Calu3 (cell line): ENCODE results near the gene PLPPR4. TPM values are rescaled to one million over a fixed set of nuclear protein-coding genes. Genes with fewer than 3 reads are reported as not detected.

Experiments used
- BruUV-seq: library from RNA; stranded (reverse); fragments of 400-500 nt; replicated peaks from 2 replicates; lab custom pipeline; 2021; lab: Mats Ljungman, UMichigan
- CTCF ChIA-PET: fragments of 300-600 bp; sonication (Branson Sonifier 250); formaldehyde crosslinking; loops from one replicate; lab custom pipeline; 2022; ENCODE audit warnings: antibody characterized with exemption; lab: Charles Lee
- DNase-seq: peaks from one replicate; pipeline ENCODE4 v3.0.0; 2022
- H3K27ac Mint-ChIP-seq: one replicate; pipeline ENCODE4 v1.8.0; 2022; ENCODE audit warnings: mixed read lengths; ENCODE audit not compliant: unreplicated experiment
- H3K27me3 Mint-ChIP-seq: one replicate; pipeline ENCODE4 v1.8.0; 2022; ENCODE audit warnings: mixed read lengths; ENCODE audit not compliant: unreplicated experiment
- H3K36me3 Mint-ChIP-seq: one replicate; pipeline ENCODE4 v1.8.0; 2022; ENCODE audit warnings: mild to moderate bottlenecking, moderate library complexity, mixed read lengths; ENCODE audit not compliant: insufficient read depth, unreplicated experiment
- H3K4me1 Mint-ChIP-seq: one replicate; pipeline ENCODE4 v1.8.0; 2022; ENCODE audit warnings: mild to moderate bottlenecking, low read depth, mixed read lengths; ENCODE audit not compliant: unreplicated experiment
- H3K4me3 Mint-ChIP-seq: one replicate; pipeline ENCODE4 v1.8.0; 2022; ENCODE audit warnings: mild to moderate bottlenecking, low read depth, moderate library complexity, mixed read lengths; ENCODE audit not compliant: unreplicated experiment
- H3K9me3 Mint-ChIP-seq: one replicate; pipeline ENCODE4 v1.8.0; 2022; ENCODE audit warnings: low read depth, mixed read lengths; ENCODE audit not compliant: unreplicated experiment
- intact Hi-C: fragments of 100-400 bp; cut with micrococcal nuclease; formaldehyde crosslinking; loops from one replicate; pipeline ENCODE4 v1.10.0; 2022; ENCODE audit not compliant: unreplicated experiment
- total RNA-seq: library from RNA; stranded (reverse); gene quantifications from 2 replicates; pipeline ENCODE4 v1.2.3, GENCODE V29; 2022
- TF ChIP-seq, protein P1 (sequence below): fragments of 200-600 bp; IDR thresholded peaks from one replicate; pipeline ENCODE4 v1.8.0; 2022; ENCODE audit warnings: antibody characterized with exemption; ENCODE audit not compliant: unreplicated experiment

PLPPR4 gene
- total RNA-seq, 1 experiment from 2014 or later: 0.12 TPM

DNA sequence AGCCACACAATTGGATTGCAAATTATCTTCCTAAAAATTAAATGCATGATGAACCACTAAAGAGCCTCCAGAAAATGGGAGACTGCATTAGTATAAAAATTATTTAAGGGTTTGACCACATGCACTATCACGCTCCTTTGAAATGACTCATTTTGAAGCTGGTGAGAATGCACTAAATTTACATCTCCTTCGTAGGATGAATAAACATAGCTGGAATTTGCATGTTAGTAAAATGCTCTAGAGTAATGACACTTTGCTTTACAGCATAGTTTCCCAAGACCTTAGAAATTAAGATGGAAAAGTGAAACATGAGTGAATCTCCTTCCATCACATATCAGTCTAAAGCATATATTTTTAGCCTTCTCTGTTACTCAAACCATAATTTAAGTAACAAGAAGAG is 2.4 kb downstream of the PLPPR4 start:
- BruUV-seq: no TSS peak
- H3K27me3 Mint-ChIP-seq: peaks cover 17% of the 10 kb centered on the region
- no peaks in the 10 kb centered on the region for H3K4me1 Mint-ChIP-seq
- H3K27ac Mint-ChIP-seq: no peak overlapping the region
- intact Hi-C loops: no loop called here
- no peak for DNase-seq
- CTCF ChIA-PET: no interaction called here
- no peak overlapping the region for H3K4me3 Mint-ChIP-seq
- TF ChIP-seq, protein P1, sequence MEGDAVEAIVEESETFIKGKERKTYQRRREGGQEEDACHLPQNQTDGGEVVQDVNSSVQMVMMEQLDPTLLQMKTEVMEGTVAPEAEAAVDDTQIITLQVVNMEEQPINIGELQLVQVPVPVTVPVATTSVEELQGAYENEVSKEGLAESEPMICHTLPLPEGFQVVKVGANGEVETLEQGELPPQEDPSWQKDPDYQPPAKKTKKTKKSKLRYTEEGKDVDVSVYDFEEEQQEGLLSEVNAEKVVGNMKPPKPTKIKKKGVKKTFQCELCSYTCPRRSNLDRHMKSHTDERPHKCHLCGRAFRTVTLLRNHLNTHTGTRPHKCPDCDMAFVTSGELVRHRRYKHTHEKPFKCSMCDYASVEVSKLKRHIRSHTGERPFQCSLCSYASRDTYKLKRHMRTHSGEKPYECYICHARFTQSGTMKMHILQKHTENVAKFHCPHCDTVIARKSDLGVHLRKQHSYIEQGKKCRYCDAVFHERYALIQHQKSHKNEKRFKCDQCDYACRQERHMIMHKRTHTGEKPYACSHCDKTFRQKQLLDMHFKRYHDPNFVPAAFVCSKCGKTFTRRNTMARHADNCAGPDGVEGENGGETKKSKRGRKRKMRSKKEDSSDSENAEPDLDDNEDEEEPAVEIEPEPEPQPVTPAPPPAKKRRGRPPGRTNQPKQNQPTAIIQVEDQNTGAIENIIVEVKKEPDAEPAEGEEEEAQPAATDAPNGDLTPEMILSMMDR: no peak
- peaks cover 9% of the 10 kb centered on the region for H3K36me3 Mint-ChIP-seq
- H3K9me3 Mint-ChIP-seq: peaks cover 3% of the 10 kb centered on the region

DNA sequence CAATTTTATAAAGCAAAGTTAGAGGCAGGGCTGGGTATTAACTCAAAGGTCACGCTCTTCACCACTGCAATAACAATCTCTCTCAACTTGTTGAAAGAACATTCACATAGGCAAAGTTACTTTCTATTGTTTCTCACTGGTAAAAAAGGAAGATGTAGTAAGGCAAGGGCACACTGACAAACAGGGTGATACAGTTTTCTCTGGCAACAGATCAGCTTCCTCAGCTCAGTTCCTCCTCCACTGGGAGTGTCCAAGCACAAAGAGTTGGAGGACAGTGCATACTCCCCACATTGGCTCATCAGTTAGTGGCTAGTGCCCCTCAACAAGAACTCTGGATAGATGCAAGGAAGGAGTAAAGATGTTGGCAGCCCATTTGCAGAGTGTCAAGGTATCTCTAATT is 3.7 kb downstream of the PLPPR4 start:
- BruUV-seq: no TSS peak
- Mint-ChIP-seq H3K36me3 (peaks cover 9% of the 10 kb centered on the region), H3K27ac (no peak overlapping the region), H3K27me3 (peaks cover 6% of the 10 kb centered on the region), H3K9me3 (peaks cover 4% of the 10 kb centered on the region), H3K4me3 (no peak overlapping the region), H3K4me1 (no peaks in the 10 kb centered on the region)
- TF ChIP-seq, protein P1: no peak
- no peak for DNase-seq
- intact Hi-C loops: no loop called here
- CTCF ChIA-PET: no interaction called here

DNA sequence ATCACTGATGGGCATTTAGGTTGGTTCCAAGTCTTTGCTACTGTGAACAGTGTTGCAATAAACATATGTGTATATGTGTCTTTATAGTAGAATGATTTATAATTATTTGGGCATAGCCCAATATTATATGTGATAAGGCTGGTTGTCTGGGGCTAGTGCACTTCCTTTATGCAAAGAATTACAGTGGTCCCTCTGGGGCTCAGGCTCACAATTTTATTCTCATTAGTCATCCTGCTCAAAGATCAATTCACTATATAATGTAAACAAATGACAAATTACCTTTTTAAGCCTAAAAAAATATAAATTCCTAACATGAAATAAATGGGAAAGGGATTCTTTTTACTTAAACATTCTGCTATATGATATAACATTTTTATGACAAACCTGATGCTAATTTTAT is 5.0 kb downstream of the PLPPR4 start:
- TF ChIP-seq, protein P1: no peak
- Mint-ChIP-seq H3K9me3 (peaks cover 6% of the 10 kb centered on the region), H3K4me1 (no peaks in the 10 kb centered on the region), H3K36me3 (peaks cover 4% of the 10 kb centered on the region), H3K4me3 (no peak overlapping the region), H3K27ac (no peak overlapping the region), H3K27me3 (no peaks in the 10 kb centered on the region)
- DNase-seq: no peak
- BruUV-seq: no TSS peak
- intact Hi-C loops: no loop called here
- CTCF ChIA-PET: no interaction called here

DNA sequence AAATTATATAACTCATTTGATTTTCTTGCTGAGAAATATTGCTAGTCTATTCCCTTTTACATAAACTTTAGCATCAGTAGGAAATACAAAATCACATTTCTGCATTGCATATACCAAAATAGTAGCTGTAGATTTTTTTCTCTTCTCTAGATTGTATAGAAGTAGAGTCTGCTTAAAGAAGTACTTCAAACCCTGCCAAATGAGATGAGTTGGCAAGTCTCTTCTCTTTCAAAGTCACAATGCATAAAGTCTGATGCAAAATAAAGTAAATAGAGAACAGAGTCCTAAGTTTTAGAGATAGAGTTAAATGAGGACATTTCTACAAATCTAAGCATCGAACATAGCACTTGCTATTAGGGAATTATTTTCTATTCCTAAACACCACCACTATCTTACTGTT is 6.4 kb downstream of the PLPPR4 start:
- H3K27me3 Mint-ChIP-seq: no peaks in the 10 kb centered on the region
- no peaks in the 10 kb centered on the region for H3K4me1 Mint-ChIP-seq
- CTCF ChIA-PET: interaction anchor here (0.7 kb wide), 1 partner anchor 53 kb away, joined by 3 read pairs; no protein-coding TSS in a partner anchor
- no peaks in the 10 kb centered on the region for H3K36me3 Mint-ChIP-seq
- TF ChIP-seq, protein P1: no peak
- peaks cover 6% of the 10 kb centered on the region for H3K9me3 Mint-ChIP-seq
- no peak for DNase-seq
- intact Hi-C loops: no loop called here
- H3K27ac Mint-ChIP-seq: no peak overlapping the region
- no peak overlapping the region for H3K4me3 Mint-ChIP-seq
- BruUV-seq: no TSS peak
